ENCODE measurements around the gene BPIFB2. TPM values are rescaled to one million over a fixed set of nuclear protein-coding genes. Genes with fewer than 3 reads are reported as not detected.

BPIFB2 gene, protein sequence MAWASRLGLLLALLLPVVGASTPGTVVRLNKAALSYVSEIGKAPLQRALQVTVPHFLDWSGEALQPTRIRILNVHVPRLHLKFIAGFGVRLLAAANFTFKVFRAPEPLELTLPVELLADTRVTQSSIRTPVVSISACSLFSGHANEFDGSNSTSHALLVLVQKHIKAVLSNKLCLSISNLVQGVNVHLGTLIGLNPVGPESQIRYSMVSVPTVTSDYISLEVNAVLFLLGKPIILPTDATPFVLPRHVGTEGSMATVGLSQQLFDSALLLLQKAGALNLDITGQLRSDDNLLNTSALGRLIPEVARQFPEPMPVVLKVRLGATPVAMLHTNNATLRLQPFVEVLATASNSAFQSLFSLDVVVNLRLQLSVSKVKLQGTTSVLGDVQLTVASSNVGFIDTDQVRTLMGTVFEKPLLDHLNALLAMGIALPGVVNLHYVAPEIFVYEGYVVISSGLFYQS
- not detected for total RNA-seq

GRCh38 chr20:33007376-33008335, at the start of gene BPIFB2:
Gene BPIFB2, plus strand, starts transcription at chr20:33007704. Its CDS starts 871 bp downstream, at chr20:33008575.

DNA sequence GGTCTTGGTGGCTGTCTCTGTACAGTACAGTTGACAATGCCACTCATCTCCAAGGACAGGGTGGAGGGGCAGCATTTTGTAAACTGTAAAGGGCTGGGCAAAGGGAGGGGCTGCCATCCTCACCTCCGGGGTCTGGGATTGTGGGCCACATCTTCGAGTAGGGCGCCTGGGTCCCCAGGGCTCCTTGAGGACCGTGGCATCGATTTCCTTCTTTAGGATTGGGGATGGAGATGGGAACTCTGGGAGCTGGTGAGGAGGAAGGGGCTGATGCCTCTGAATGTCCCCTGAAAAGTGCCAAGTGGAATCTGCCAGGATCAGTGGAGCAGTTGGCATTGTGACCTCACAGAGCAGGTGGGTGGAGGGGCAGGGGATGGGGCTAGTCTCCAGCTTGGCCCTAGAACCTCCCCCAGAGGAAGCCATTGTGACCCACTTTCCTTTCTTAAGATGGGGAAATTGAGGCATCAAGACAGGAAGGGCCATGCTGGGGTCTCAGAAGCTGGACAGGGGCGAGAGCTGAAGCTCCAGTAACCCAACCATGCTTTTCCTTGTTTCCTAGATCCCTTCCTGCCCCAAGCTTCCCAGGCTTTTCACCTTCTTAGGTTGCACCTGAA, 3.3 kb upstream of the BPIFB2 start, which contains the start of gene SUN5:
SUN5 (minus strand) TSS at position 293 of the 611 bp plus-strand sequence; CDS start at position 200, 93 bp downstream.

GRCh38 chr20:33031531-33031930, 24.0 kb downstream of the BPIFB2 start, which contains the start of gene BPIFB6:
Gene BPIFB6, plus strand, starts transcription at chr20:33031648. Its CDS starts 0 bp downstream, at chr20:33031648.

DNA sequence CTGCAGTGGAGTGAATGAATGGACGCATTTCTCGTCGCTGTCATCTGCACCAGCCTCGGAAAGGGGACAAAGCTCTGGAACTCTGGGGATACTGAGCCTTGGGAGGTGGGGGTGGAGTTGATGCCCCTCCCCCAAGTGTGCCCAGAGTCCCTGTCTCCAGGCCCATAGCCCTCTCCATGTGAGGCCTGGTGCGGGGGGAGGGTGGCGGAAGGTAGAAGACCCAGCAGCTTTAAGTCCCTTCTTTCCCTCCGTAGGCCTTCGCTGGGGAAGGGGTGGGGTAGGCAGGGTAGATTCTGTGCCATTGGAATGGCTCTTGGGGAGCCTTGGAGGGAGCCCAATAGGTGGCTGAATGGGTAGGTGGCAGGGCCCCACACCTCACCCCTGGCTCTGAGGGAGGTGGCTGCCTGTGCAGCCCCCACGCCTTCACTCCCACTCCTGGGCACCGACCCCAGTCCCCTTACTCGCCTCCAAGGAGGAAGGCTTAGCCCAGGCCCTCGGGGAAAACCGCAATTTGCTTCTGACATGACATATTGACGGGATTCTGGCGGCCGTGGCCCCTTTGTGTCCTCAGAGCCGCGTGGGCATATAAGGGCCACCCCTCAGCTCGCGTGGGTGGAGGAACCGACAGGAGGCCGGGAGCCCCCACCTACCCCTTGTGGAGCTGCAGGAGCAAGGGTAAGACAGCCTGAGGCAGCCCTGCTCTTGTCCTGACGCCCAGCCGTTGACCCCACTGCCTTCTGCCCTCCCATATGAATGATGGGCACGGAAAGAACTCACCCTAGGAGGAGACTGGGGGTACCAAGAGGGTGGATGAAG, 46.0 kb downstream of the BPIFB2 start, which contains the start of gene BPIFB3:
BPIFB3 (plus strand) TSS at position 613 of the 816 bp plus-strand sequence. CDS start 1,533 bp downstream, outside the sequence.

Other genes with a start within 250 kb of the BPIFB2 start
- 4.2 TPM for gene DNMT3B, start 245.3 kb upstream of the BPIFB2 start, total RNA-seq
- 136 TPM for gene MAPRE1, start 187.8 kb upstream of the BPIFB2 start, total RNA-seq
- gene EFCAB8, start 148.8 kb upstream of the BPIFB2 start, total RNA-seq: not detected
- gene SUN5, start 3.3 kb upstream of the BPIFB2 start, total RNA-seq: not detected
- gene BPIFB6, start 23.9 kb downstream of the BPIFB2 start, total RNA-seq: not detected
- not detected for gene BPIFB3, start 46.2 kb downstream of the BPIFB2 start, total RNA-seq
- not detected for gene BPIFB4, start 71.9 kb downstream of the BPIFB2 start, total RNA-seq
- not detected for gene BPIFA2, start 160.5 kb downstream of the BPIFB2 start, total RNA-seq
- gene BPIFA3, start 209.6 kb downstream of the BPIFB2 start, total RNA-seq: not detected
- gene BPIFA1, start 228.3 kb downstream of the BPIFB2 start, total RNA-seq: not detected